Activated naive CD4-positive, alpha-beta T cell (primary cell): ENCODE results near the gene GRK4.
"Not testable (repeated sequence)": the region's sequence is repeated elsewhere in the genome, so short reads cannot be mapped to it uniquely, and the experiment has no call there.

Experiments used
- DNase-seq, 4 experiments: peaks; one replicate each; lab custom pipeline; 2025; lab: John Stamatoyannopoulos, UW

Gene GRK4

GRCh38 chr4:2958446-2958845, 4.9 kb upstream of the GRK4 start:
- DNase-seq = no peak

- DNase-seq = not testable (repeated sequence)
These were observed 2.9 kb upstream of the GRK4 start for GRCh38 chr4:2960450-2960849.

- DNase-seq = no peak
These were observed 2.0 kb upstream of the GRK4 start for GRCh38 chr4:2961421-2961810.

GRCh38 chr4:2961811-2962441, 1.4 kb upstream of the GRK4 start:
- DNase-seq = no peak

- DNase-seq = no peak
These were observed 677 bp upstream of the GRK4 start for GRCh38 chr4:2962614-2963174.

GRCh38 chr4:2963966-2964471, 648 bp downstream of the GRK4 start:
- DNase-seq = no peak

- DNase-seq = no peak
These were observed 1.4 kb downstream of the GRK4 start for GRCh38 chr4:2964706-2965258.

GRCh38 chr4:2965262-2965661, 1.9 kb downstream of the GRK4 start:
- no peak for DNase-seq

- DNase-seq = no peak
These were observed 5.0 kb downstream of the GRK4 start for GRCh38 chr4:2968381-2968780.

- no peak for DNase-seq
These were observed 7.9 kb downstream of the GRK4 start for GRCh38 chr4:2971275-2971674.

- no peak for DNase-seq
These were observed 14.1 kb downstream of the GRK4 start for GRCh38 chr4:2977211-2978088.

- DNase-seq = no peak
These were observed 18.0 kb downstream of the GRK4 start for GRCh38 chr4:2981256-2981819.

- no peak for DNase-seq
These were observed 18.6 kb downstream of the GRK4 start for GRCh38 chr4:2982012-2982411.

GRCh38 chr4:2983715-2984114, 20.3 kb downstream of the GRK4 start:
- not testable (repeated sequence) for DNase-seq

- DNase-seq = no peak
These were observed 27.9 kb downstream of the GRK4 start for GRCh38 chr4:2991243-2991642.

GRCh38 chr4:2994917-2995316, 31.5 kb downstream of the GRK4 start:
- no peak for DNase-seq

GRCh38 chr4:2995546-2996265, 32.3 kb downstream of the GRK4 start:
- no peak for DNase-seq

GRCh38 chr4:2996415-2996814, 33.0 kb downstream of the GRK4 start:
- no peak for DNase-seq

GRCh38 chr4:3007724-3008123, 44.4 kb downstream of the GRK4 start:
- DNase-seq = no peak

- DNase-seq = no peak
These were observed 46.1 kb downstream of the GRK4 start for GRCh38 chr4:3009422-3009821.

GRCh38 chr4:3010577-3010976, 47.2 kb downstream of the GRK4 start:
- no peak for DNase-seq

GRCh38 chr4:3010998-3011397, 47.6 kb downstream of the GRK4 start:
- no peak for DNase-seq
